ENCODE measurements around the gene NTN4. TPM values are rescaled to one million over a fixed set of nuclear protein-coding genes. Genes with fewer than 3 reads are reported as not detected.
"Not testable (repeated sequence)": the region's sequence is repeated elsewhere in the genome, so short reads cannot be mapped to it uniquely, and the experiment has no call there.

NTN4 gene
- total RNA-seq, 4 donors from 2014 or later = 4.0 to 10.0 (median 5.7) TPM

GRCh38 chr12:95784915-95785314 is 5.6 kb downstream of the NTN4 start:
- Histone ChIP-seq H3K27me3 (peaks cover 0 to 20% (median 6%) of the 10 kb centered on the region in 3 donors), H3K9me3 (no peaks in the 10 kb centered on the region), H3K4me1 (peaks cover 4 to 11% of the 10 kb centered on the region in 2 donors), H3K36me3 (no peaks in the 10 kb centered on the region), H3K4me3 (no peak overlapping the region), H3K27ac (no peak overlapping the region)
- ATAC-seq (no peak), DNase-seq (no peak)
- no peak for TF ChIP-seq CTCF (IDR thresholded peaks at IDR 0.05 in 4 of 5, conservative IDR thresholded peaks at IDR 0.05 in 1 of 5)
- TF ChIP-seq POLR2A (IDR thresholded peaks at IDR 0.05) = no peak
- in situ Hi-C loops (cut with MboI; ENCODE audit: low sequenced_read_pairs in 4 of 4) = no loop called here
- intact Hi-C loops (cut with DNase I; ENCODE audit: low total_unique reads) = loop anchor here (10.0 kb wide), 1 partner anchor 180 kb away; no protein-coding TSS in a partner anchor

DNA sequence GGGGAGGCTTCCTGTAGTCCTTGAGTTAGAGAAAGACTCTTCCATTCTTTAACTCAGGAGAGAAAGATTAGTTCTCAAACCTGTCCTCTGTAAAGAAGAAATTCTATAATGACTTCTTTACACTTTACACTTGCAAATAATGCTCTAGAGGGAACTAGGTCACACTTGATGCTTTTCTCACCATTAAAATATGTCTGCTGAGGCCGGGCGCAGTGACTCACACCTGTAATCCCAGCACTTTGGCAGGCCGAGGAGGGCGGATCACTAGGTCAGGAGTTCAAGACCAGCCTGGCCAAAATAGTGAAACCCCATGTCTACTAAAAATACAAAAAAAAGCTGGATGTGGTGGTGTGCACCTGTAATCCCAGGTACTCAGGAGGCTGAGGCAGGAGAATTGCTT is 6.3 kb downstream of the NTN4 start:
- Histone ChIP-seq H3K9me3 (no peaks in the 10 kb centered on the region), H3K4me3 (no peak overlapping the region), H3K27me3 (peaks cover 0 to 14% (median 6%) of the 10 kb centered on the region in 3 donors), H3K27ac (no peak overlapping the region), H3K4me1 (peaks cover 4 to 5% of the 10 kb centered on the region in 2 donors), H3K36me3 (no peaks in the 10 kb centered on the region)
- TF ChIP-seq POLR2A (IDR thresholded peaks at IDR 0.05) (no peak), CTCF (IDR thresholded peaks at IDR 0.05 in 4 of 5, conservative IDR thresholded peaks at IDR 0.05 in 1 of 5) (no peak)
- intact Hi-C loops (cut with DNase I; ENCODE audit: low total_unique reads) (loop anchor here (10.0 kb wide), 1 partner anchor 179 kb away; no protein-coding TSS in a partner anchor), in situ Hi-C loops (cut with MboI; ENCODE audit: low sequenced_read_pairs in 4 of 4) (no loop called here)
- no peak for DNase-seq
- ATAC-seq = no peak

- H3K36me3 ChIP-seq; H3K9me3 ChIP-seq; DNase-seq; H3K4me1 ChIP-seq; intact Hi-C loops (cut with DNase I; ENCODE audit: low total_unique reads); in situ Hi-C loops (cut with MboI; ENCODE audit: low sequenced_read_pairs in 4 of 4); ATAC-seq; H3K4me3 ChIP-seq; H3K27ac ChIP-seq; H3K27me3 ChIP-seq: not testable (repeated sequence)
Measured at GRCh38 chr12:95775466-95775865, 15.1 kb downstream of the NTN4 start.

GRCh38 chr12:95774311-95775045 is 16.1 kb downstream of the NTN4 start:
- Histone ChIP-seq H3K27me3 (no peaks in the 10 kb centered on the region), H3K9me3 (no peaks in the 10 kb centered on the region), H3K36me3 (no peaks in the 10 kb centered on the region), H3K4me1 (no peaks in the 10 kb centered on the region), H3K4me3 (no peak overlapping the region), H3K27ac (no peak overlapping the region)
- ATAC-seq (no peak), DNase-seq (no peak)
- in situ Hi-C loops (cut with MboI; ENCODE audit: low sequenced_read_pairs in 4 of 4) = no loop called here
- TF ChIP-seq CTCF (IDR thresholded peaks at IDR 0.05 in 4 of 5, conservative IDR thresholded peaks at IDR 0.05 in 1 of 5) (no peak), POLR2A (IDR thresholded peaks at IDR 0.05) (no peak)
- intact Hi-C loops (cut with DNase I; ENCODE audit: low total_unique reads) = no loop called here

DNA sequence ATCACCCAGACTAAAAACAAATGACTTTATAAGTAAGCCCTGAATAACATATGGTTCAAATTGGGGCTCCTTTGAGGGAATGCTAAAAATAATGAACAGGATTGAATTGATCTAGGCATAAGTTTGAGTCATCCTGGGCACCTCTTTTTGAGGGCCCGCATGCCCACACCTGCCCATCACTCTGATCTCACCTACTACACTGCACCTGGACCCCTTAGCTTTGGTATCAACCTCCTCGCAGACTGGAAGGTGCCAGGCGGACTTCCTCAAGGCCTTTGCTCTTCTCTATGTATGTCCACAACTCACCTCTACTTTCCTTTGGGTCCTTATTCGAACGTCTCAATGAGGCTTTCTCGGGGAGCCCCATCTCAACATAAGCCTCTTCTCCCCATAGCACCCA is 17.2 kb downstream of the NTN4 start:
- in situ Hi-C loops (cut with MboI; ENCODE audit: low sequenced_read_pairs in 4 of 4) (no loop called here), intact Hi-C loops (cut with DNase I; ENCODE audit: low total_unique reads) (no loop called here)
- Histone ChIP-seq H3K27ac (no peak overlapping the region), H3K9me3 (no peaks in the 10 kb centered on the region), H3K27me3 (no peaks in the 10 kb centered on the region), H3K36me3 (no peaks in the 10 kb centered on the region), H3K4me3 (no peak overlapping the region), H3K4me1 (no peaks in the 10 kb centered on the region)
- ATAC-seq (no peak), DNase-seq (no peak)
- TF ChIP-seq CTCF (IDR thresholded peaks at IDR 0.05 in 4 of 5, conservative IDR thresholded peaks at IDR 0.05 in 1 of 5) (no peak), POLR2A (IDR thresholded peaks at IDR 0.05) (no peak)
